ENCODE measurements around the gene NPHP4.

The NPHP4 gene

DNA sequence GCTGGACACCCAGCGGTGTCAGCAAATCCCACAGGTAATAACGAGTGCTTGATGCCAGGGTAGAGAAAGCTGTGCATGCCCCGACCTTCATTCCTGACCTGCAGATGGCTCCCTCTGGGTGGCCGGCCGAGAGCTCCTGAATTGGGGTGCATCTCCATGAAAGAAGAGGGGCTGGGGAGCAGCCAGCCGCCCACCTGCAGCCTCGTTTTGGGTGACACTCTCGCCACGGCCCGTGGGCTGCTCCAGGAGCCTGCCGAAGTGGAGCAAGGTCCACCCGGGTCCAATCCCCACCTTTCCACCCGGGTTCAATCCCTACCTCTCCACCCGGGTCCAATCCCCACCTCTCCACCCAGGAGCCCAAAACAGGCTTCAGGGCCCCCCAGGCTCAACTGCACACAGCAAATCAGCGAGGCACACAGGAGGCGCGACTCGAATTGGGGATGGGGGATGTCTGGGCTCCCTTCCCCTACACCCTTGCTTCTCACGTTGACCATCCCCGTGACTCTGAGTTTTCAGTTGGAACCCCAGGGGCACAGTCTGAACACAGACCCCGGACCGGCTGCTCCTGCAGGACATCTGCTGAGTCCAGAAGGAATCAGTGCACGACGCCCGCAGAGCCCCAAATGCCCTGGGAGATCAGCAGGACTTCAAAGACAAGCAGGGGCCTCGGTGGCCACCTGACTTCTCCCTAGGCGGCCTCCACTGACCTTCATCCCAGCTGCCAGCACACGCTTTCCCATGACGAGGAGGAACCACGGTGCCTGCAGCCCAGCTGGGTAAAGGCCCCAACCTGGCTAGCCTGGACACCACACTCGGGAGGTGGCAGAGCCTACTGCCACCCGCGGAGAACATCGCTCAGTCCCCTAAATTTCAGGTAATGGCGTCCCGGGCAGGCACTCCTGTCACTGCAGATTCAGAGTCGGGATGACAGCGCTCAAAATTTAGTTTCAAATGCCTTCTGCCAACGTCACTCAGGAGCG lies 159.0 kb downstream of the NPHP4 start:
- no peak for DNase-seq (ENCODE audit: low read depth in 2 of 2)

DNA sequence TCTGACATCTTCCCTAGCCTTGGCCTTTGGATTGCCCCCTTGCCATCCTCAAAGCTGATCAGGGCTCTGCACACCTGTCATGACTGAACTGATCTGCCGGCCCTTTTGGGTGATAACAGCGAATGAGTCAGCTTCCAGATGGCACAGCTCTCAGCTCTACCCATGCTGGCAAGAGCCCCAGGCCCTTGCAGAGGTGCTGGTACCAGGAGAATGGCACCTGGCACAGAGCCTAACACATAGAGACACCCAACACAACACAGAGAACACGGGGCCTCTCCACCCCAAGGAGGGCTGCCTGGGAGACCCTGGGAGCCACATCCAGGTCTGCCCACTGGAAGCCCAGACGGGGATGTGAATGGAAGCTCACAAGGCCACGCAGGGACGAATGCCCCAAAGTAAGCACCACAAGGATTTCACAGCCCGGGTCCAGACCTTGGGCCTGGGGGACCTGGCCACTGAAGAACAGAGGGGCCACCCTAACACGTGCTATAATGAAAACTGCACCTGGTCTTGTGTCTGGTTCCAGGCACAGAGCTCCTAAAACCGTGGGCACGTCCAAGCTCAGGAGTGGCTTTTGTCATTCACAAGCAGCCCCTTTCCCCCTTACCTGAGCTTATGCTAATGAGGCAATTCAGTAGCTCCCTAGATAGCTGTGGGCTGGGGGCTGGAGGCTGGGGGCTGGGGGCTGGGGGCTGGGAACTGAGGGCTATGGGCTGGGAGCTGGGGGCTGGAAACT lies 160.5 kb downstream of the NPHP4 start:
- no peak for DNase-seq (ENCODE audit: low read depth in 2 of 2)

DNA sequence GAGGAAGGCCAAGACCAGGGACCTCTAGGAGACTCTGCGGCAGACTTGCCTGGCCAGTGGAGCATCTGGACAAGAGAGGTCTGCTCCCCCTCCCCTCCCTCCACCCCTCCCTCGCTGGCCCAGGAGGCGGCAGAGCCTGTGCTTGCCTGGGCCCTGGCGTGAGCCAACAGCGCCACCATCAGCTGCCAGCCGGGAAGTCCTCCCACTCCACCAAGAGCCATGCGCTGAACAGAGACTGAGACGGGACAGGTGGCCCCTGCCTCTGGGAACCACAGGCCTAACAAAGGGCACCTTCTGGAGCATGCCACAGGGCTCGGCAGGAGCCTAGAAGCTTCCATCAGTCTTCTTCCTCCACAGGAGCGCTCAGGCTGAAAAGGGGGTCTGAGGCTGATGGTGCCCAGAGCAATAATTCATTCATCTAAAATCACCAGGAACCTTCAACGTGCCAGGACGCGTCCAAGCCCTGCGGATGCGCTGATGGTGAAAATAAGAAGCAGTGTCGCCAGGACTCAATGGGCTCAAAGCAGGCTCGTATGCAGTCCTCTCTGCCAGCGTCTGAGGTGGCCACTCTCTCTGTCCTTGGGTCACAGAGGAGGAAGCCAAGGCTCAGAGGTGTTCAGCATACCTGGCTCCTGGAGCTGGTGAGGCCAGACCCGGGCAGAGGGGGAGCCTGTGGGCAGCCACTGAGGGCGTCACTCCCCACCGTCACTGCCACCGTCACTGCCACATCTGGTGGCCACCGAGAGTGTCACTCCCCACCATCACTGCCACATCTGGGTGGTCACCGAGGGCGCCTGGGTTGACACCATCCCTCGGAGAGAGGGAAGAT lies 161.2 kb downstream of the NPHP4 start:
- DNase-seq (ENCODE audit: low read depth in 2 of 2): no peak

DNA sequence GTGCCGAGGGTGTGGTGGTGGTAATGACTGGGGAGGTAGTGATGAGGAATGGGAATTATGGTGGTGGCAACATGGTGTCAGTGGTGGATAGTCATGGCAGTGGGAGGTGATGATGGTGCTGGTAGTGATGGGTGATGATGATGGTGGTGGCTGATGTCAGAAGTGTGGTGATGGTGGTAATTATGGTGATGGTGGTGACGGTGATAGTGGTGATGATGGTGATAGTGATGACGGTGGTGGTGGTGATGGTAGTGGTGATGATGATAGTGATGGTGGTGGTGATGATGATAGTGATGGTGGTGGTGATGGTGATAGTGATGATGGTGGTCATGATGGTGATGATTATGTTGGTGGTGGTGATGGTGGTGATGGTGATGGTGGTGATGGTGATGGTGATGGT lies 162.8 kb downstream of the NPHP4 start:
- DNase-seq (ENCODE audit: low read depth in 2 of 2): no peak

DNA sequence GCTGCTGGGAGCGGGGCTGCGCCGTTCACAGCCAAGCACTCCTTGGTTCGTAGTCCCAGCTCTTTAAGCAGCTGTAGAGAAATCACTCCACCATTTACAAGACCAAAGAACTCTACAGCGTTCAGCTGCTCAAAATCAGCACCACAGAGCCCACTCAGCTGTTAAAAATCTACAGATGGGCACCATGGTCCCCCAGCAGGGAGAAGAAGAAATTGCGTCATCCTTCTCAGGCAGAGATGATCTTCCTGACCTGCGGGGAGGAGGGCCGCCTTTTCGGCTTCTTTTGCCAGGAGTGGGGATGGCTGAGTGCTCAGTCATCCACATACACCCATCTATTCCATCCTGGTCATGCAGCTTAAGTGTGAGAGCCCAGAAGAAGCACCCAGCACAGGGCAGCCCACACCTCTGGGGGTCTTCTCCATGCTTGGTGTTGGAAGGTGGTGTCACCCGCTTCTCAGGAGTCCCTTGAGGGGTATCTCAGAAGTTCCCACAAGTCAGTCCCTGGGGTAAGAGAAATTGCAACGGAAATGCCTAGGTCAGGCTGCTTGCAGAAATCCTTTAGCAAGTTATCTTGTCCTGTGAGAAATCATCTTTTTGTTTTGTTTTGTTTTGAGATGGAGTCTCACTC lies 163.8 kb downstream of the NPHP4 start:
- no peak for DNase-seq (ENCODE audit: low read depth in 2 of 2)

DNA sequence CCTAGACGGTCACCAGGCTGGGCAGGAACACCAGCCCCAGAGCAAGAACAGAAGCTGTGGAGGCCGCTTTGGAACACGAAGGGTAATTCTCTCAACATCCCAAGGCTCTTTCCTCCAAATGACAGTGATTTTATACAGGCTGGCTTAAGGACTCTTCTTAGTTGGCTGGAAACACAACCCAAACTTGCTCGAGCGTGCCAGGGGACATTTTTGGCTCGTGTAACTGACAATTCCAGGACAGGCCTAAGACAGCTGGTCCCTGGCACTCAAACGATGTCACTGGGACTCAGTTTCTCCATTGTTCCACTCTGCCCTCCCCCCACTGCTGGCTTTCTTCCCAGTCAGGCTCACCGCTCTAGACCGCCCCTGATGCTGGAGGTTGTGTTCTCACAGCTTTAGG lies 164.7 kb downstream of the NPHP4 start:
- no peak for DNase-seq (ENCODE audit: low read depth in 2 of 2)

DNA sequence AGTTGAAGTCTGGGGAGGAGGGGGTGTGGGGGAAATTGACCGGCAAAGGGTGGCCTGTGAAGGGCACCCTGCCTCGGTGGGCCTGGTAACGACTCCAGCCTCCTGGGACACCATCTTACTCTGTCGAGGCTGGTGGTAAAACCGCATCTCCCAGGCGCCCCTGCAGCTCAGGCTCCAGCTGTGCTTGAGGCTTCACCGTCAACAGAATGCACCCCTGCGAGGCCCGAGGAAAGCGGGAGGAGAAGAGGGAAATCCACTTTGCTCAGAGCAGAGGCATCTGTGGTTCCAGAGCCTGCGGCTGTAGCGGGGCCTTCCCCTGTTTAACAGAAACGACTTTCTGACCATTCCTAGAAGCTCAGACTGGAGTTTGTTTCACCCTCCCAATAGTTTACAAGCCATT lies 165.6 kb downstream of the NPHP4 start:
- no peak for DNase-seq (ENCODE audit: low read depth in 2 of 2)

DNA sequence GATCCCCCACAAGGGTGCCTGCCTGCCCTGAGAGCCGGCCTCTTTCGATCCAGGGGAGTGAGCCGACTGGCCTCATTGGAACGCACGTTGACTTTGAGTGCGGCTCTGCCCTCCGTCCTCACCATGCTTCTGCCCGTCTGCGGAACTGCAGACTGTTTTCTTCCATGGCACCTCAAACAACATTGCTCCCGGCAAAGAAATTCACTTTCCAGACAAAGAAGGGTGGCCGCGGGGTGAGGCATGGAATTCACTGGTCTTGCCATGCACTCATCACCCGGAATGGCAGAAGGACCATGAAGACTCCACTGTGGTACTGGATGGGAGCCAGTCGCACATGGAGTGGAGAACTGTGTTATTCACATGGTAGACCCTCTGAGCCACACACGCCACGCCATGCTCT lies 169.5 kb downstream of the NPHP4 start:
- no peak for DNase-seq (ENCODE audit: low read depth in 2 of 2)

DNA sequence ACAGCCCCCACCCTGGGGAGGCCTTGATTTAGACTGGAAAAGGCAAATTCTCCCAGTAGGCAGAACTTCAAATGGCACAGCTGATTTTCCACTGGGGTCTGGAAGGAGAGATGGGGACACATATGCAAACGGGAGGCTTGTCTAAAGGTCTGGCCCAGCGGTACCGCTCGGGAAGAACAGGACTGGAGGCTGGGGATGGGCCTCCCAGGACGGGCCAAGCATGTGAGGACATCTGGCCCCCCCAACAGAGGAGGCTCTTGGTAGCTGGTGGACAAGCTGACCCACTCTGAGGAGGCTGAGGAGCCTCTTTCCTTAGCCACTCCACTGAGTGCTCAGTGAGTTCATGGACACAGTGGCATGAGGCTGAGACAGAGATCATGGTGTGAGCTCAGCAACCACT lies 170.0 kb downstream of the NPHP4 start:
- DNase-seq (ENCODE audit: low read depth in 2 of 2): no peak

DNA sequence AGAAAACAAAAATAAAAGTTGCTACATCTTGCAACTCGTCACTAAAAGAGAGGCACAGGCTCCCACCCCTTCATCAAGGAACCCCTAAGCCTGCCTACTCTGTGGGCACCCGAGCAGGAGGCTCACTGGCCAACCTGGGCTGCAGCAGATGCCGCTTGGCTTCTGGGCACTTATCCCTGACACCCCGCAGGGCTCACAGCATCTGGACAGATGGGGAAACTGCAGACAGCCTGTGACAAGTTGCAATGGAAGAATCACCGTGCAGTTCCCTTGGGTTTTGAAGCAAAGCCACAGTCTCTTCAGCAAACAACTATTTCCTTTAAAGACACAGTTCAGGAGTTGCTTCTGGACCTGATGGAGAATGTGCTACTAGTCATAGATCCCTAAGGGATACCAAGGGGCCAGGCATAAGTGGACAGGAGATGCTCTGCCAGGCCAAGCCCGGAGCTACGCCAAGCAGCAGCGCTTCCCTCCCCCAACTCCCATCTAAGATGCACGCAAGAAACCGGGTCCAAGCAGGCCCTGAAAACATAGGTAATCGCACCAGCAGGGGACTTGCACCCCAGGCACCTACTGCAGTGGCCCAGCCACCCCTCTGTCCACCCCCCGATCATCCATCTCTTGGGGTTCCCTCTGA lies 170.6 kb downstream of the NPHP4 start:
- DNase-seq (ENCODE audit: low read depth in 2 of 2): no peak

DNA sequence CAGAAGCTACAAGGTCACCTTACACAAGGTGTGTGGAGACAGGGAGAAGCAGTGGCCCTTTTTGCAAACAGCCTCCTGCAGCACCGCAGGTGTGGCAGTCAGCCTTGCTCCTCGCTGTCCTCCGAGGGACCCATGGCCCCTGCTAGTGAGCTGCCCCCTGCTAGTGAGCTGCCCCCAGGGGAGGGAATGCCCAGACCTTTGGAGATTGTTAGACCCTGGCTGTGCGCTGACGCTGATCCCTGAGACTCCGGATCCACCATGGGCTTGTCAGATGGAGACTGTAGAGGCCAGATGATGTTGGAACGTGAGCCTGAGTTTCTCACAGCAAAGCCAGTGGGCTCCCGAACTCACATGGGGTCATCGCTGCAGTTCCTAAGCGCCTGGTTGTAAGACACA lies 172.2 kb downstream of the NPHP4 start:
- DNase-seq (ENCODE audit: low read depth in 2 of 2): no peak

DNA sequence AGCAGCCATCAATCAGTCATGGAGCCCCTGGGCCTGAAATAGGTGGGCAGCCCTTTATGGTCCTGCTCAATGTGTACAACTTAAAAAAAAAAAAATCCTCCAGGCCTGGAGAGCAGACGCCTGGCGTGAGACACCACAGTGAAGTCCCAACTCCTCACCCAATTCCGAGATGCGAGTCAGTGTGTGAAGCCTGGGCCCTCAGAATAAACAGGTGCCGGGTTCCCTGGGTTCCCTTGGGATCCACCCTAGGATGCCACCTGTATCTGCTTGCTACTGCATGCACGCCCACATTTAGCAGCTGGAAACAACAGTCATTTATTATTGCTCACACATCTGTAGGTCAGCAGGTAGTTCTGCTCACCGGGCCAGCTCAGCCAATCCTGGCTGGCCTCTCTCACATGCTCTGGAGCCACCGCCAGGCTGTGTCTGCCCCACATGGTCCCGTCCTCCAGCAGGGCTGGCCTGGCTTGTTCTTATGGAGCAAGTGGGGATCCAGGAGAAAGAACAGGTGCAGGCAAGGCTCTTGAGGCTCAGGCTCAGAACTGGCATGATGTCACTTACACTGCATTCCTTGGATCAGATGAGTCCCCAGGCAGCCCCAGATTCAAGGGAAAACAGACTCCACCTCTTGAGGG lies 172.7 kb downstream of the NPHP4 start:
- no peak for DNase-seq (ENCODE audit: low read depth in 2 of 2)

DNA sequence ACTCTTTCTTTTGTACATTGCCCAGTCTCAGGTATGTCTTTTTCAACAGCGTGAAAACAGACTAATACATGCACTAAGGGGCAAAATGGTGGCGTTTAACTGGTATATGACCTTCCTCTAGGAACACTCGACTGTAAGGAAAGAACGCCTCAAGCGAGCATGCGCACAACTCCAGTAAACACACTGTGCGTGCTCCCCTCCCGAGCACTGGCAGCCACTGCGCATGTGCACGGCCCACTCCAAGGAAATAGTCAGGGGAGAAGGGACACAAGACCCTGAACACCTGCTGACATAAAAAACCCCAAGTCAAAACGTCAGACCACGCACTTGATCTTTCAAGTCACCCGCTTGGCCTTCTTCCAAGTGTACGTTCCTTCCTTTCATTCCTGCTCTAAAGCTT lies 173.5 kb downstream of the NPHP4 start:
- DNase-seq (ENCODE audit: low read depth in 2 of 2): no peak

DNA sequence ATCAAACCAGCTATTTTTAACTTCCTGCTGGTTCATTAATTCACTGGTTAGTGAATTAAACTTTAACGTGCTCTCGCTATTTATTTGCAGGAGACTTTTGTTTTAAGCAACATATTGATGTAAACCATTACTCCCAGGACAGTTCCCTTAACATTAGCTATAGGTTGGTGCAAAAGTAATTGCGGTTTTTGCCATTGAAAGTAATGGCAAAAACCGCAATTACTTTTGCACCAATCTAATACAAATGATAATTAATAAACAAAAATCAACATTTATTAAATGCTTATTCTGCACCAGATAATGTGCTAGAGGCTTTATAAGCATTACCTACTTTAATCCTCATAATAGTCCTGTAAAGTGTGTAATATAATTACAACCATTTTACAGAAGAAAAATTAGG lies 176.5 kb downstream of the NPHP4 start:
- no peak for DNase-seq (ENCODE audit: low read depth in 2 of 2)

DNA sequence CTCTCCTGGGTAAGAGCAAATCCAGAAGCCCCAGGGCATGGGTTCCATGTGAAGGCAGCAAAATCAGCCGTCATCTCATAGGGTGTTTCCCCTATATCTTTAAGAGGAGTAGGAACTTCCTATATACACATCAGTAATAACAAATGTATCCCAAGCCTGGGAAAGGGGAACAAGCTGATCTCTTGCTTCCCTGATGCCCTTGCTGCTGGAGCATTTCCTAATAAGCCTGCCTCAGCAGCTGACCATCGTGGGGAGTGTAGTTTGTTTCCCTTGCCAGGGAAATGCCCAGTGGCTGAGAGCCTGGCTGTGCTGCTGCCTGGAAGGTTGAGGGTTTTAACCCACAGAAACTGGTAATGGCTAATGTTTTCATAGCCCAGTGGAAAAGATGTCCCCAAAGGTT lies 177.0 kb downstream of the NPHP4 start:
- DNase-seq (ENCODE audit: low read depth in 2 of 2): no peak

DNA sequence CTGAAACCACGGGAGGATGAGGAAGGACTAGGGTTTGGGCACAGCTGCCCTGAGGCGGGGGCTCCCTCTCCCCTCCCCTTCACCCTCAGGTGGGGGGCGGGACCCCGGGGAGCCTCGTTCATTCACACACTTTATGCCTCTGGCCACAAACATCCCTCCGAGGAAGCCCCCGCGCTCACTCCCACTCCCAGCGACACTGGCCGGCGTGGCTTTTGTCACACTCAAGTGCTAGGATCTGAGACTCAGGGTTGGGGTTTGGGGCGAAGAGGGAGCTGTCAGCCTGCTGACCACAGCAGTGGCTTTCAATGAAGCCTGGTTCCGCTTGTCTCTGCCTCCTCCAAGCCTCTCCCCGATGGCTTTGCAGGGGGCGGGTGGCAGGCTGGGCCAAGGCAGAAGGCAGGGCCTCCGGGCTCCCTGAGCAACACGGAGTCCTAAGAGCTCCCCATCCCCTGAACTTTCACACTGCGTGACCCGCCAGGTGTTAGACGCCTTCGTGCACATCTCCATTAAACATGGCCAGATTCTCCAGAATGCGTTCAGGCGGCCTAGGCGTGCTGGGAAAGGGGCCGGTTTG lies 178.1 kb downstream of the NPHP4 start:
- no peak for DNase-seq (ENCODE audit: low read depth in 2 of 2)

DNA sequence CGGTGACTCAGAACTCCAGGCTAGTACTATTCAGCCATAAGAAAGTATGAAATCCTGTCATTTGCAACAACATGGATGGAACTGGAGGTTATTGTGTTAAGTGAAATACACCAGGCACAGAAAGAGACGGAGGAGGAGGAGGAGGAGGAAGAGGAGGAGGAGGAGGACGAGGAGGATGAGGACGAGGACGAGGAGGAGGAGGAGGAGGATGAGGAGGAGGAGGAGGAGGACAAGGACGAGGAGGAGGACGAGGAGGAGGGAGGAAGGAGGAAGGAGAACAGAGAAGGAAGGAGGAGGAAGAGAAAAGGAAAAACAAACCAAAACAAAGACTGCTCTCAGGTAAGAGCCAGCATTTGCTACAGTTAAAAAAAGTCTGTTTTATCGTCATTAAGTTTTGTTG lies 178.7 kb downstream of the NPHP4 start:
- DNase-seq (ENCODE audit: low read depth in 2 of 2): no peak

All from stimulated activated CD4-positive, alpha-beta T cell treated with anti-CD3 and anti-CD28 coated beads, Interleukin-1b, Interleukin-23, amount 100 ng/mL, for 4 hours (primary cell).